Lower lobe of right lung (tissue), 2 donors: Measurements from ENCODE around the gene PHYHD1. TPM values are rescaled to one million over a fixed set of nuclear protein-coding genes. Genes with fewer than 3 reads are reported as not detected.
A peak's percentile ranks its signal among the peaks of the same experiment; 100 is the strongest.

Experiments used
- ATAC-seq, 2 donors: fragments of 200-7000 bp; cut with Tn5 transposase; one replicate each; pipeline ENCODE4 v1.9.1; 2020 to 2022; ENCODE audit warnings: mild to moderate bottlenecking in 2 of 2, moderate library complexity in 2 of 2
- DNase-seq: peaks from one replicate; pipeline ENCODE4 v3.0.0-alpha.2; 2020
- H3K27ac ChIP-seq: fragments of 200-600 bp; one replicate; pipeline ENCODE4 v1.8.0; 2022
- H3K27me3 ChIP-seq: fragments of 200-600 bp; one replicate; pipeline ENCODE4 v1.8.0; 2022; ENCODE audit warnings: low read depth
- H3K36me3 ChIP-seq: fragments of 200-600 bp; one replicate; pipeline ENCODE4 v1.8.0; 2022; ENCODE audit warnings: mild to moderate bottlenecking
- H3K4me1 ChIP-seq: fragments of 200-600 bp; one replicate; pipeline ENCODE4 v1.8.0; 2022
- H3K4me3 ChIP-seq: fragments of 200-600 bp; one replicate; pipeline ENCODE4 v1.8.0; 2022; ENCODE audit warnings: mild to moderate bottlenecking
- H3K9me3 ChIP-seq: fragments of 200-600 bp; one replicate; pipeline ENCODE4 v1.8.0; 2022
- CTCF ChIP-seq: fragments of 200-600 bp; IDR thresholded peaks from one replicate; pipeline ENCODE4 v1.8.0; 2022; ENCODE audit warnings: antibody characterized with exemption, mild to moderate bottlenecking
- intact Hi-C: fragments of 100-400 bp; cut with DNase I; formaldehyde crosslinking; loops from one replicate; pipeline ENCODE4 v1.11.0; 2022
- total RNA-seq: library from RNA; stranded (reverse); fragmentation: NEBNext Ultra II Directional; extraction: Animal tissue kit (Norgen Biotek cat#: 25700); gene quantifications from one replicate; pipeline ENCODE4 v1.2.1, GENCODE V29; 2021
- donor health status: DM: no; HTN: yes; CAD: no; lungs with severe emphysema.

The PHYHD1 gene
- total RNA-seq, 1 donor from 2014 or later, result 39.8 TPM

DNA sequence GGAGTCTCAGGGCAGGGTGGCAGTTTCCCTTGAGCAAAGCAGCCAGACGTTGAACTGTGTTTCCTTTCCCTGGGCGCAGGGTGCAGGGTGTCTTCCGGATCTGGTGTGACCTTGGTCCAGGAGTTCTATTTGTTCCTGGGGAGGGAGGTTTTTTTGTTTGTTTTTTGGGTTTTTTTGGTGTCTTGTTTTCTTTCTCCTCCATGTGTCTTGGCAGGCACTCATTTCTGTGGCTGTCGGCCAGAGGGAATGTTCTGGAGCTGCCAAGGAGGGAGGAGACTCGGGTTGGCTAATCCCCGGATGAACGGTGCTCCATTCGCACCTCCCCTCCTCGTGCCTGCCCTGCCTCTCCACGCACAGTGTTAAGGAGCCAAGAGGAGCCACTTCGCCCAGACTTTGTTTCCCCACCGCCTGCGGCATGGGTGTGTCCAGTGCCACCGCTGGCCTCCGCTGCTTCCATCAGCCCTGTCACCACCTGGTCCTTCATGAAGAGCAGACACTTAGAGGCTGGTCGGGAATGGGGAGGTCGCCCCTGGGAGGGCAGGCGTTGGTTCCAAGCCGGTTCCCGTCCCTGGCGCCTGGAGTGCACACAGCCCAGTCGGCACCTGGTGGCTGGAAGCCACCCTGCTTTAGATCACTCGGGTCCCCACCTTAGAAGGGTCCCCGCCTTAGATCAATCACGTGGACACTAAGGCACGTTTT lies 3.5 kb upstream of the PHYHD1 start:
- Histone ChIP-seq H3K27ac (peak overlapping the region; percentile 80), H3K36me3 (peaks cover 29% of the 10 kb centered on the region), H3K4me3 (peak overlapping the region; percentile 40), H3K4me1 (peaks cover 78% of the 10 kb centered on the region), H3K27me3 (no peaks in the 10 kb centered on the region), H3K9me3 (no peaks in the 10 kb centered on the region)
- peak; percentile 84 for DNase-seq
- peak; percentile 64 to 65 for ATAC-seq
- intact Hi-C loops, result no loop called here
- no peak for TF ChIP-seq CTCF

DNA sequence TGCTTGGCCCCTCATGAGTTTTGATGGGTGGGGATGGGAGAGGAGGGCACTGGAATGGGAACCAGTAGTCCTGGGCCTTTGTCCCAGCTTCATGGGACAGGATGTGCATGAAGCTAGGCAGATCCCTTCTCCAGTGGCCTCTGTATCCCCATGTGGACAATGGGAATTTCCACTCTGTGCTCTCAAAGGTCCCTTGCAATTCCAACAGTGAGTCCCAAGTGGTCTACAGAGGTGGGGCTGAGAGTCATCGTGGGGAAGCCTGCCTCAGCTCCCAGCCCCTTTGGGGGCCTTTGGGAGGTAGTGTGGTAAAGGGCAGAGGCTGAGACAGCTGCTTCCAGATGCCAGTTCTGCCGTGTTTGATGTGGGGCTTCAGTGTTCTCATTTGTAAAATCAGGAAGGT lies 1.9 kb upstream of the PHYHD1 start:
- no peak for TF ChIP-seq CTCF
- Histone ChIP-seq H3K4me1 (peaks cover 75% of the 10 kb centered on the region), H3K9me3 (no peaks in the 10 kb centered on the region), H3K36me3 (peaks cover 29% of the 10 kb centered on the region), H3K4me3 (no peak overlapping the region), H3K27me3 (no peaks in the 10 kb centered on the region), H3K27ac (no peak overlapping the region)
- no peak for DNase-seq
- intact Hi-C loops, result no loop called here
- no peak for ATAC-seq

DNA sequence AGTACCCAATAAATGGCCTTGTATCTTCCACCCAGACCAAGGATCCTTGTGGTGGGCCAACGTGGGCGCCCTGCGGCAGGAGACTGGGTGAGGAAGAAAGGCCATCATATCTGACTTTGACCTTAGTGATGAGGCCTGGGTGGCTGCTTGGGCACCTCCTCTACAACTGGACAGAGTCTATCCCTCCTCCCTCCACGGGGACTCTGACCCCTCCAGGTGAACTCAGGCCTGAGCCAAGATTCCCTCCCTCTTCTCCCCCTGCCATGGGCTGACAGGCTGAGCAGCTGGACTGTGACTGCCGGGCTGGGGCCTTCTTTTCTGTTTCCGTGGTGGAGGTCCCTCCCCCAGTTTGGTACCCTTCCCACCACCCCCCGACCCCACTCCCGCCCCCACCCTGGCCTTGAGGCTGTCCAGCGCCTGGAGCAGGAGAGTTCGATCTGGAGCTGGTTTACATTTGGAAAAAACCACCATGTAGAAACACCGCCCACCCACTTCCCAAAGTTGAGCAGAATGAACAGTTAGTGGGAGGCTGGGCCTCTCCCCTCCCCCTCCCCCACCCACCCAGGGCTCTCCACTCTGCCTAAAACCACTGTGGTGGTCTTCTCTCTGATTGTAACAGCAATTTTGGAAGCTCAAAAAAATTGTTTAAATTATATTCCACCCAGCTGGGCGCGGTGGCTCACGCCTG lies 1.2 kb upstream of the PHYHD1 start:
- intact Hi-C loops, result loop anchor here (10.0 kb wide), 1 partner anchor 55 kb away; no protein-coding TSS in a partner anchor
- H3K4me1 ChIP-seq, result peaks cover 68% of the 10 kb centered on the region
- ATAC-seq, result no peak
- no peak for DNase-seq
- no peaks in the 10 kb centered on the region for H3K27me3 ChIP-seq
- no peaks in the 10 kb centered on the region for H3K9me3 ChIP-seq
- no peak overlapping the region for H3K4me3 ChIP-seq
- peak overlapping the region; percentile 15 for H3K27ac ChIP-seq
- H3K36me3 ChIP-seq, result peaks cover 27% of the 10 kb centered on the region
- TF ChIP-seq CTCF, result no peak

- intact Hi-C loops, result loop anchor here (10.0 kb wide), 1 partner anchor 57 kb away; no protein-coding TSS in a partner anchor
- Histone ChIP-seq H3K4me3 (peak overlapping the region; percentile 62), H3K36me3 (peaks cover 11% of the 10 kb centered on the region), H3K4me1 (peaks cover 45% of the 10 kb centered on the region), H3K27ac (peak overlapping the region; percentile 89), H3K27me3 (no peaks in the 10 kb centered on the region), H3K9me3 (no peaks in the 10 kb centered on the region)
- no peak for TF ChIP-seq CTCF
- peak; percentile 85 to 88 for ATAC-seq
- peak; percentile 73 for DNase-seq
Measured at GRCh38 chr9:128921881-128922763, 1.3 kb downstream of the PHYHD1 start.

- ATAC-seq (no peak), DNase-seq (no peak)
- Histone ChIP-seq H3K27ac (no peak overlapping the region), H3K4me1 (peaks cover 46% of the 10 kb centered on the region), H3K27me3 (no peaks in the 10 kb centered on the region), H3K4me3 (no peak overlapping the region), H3K36me3 (no peaks in the 10 kb centered on the region), H3K9me3 (no peaks in the 10 kb centered on the region)
- intact Hi-C loops, result loop anchor here (10.0 kb wide), 1 partner anchor 59 kb away; no protein-coding TSS in a partner anchor
- TF ChIP-seq CTCF, result no peak
Measured at GRCh38 chr9:128923493-128923883, 2.7 kb downstream of the PHYHD1 start.
